Glutamatergic neuron (in vitro differentiated cells): ENCODE data around the gene PTPRJ. TPM values are rescaled to one million over a fixed set of nuclear protein-coding genes. Genes with fewer than 3 reads are reported as not detected.

ENCODE experiments used
- DNase-seq: peaks from one replicate; pipeline ENCODE4 v3.0.0; 2022
- H3K27ac Mint-ChIP-seq: one replicate; pipeline ENCODE4 v1.8.0; 2020; ENCODE audit warnings: mild to moderate bottlenecking, mixed read lengths, inconsistent platforms; ENCODE audit not compliant: unreplicated experiment
- H3K27me3 Mint-ChIP-seq: one replicate; pipeline ENCODE4 v1.8.0; 2020; ENCODE audit warnings: mild to moderate bottlenecking, moderate library complexity, mixed read lengths, inconsistent platforms; ENCODE audit not compliant: unreplicated experiment
- H3K36me3 Mint-ChIP-seq: one replicate; pipeline ENCODE4 v1.8.0; 2020; ENCODE audit warnings: mild to moderate bottlenecking, mixed read lengths, inconsistent platforms; ENCODE audit not compliant: unreplicated experiment
- H3K4me1 Mint-ChIP-seq: one replicate; pipeline ENCODE4 v1.8.0; 2020; ENCODE audit warnings: mild to moderate bottlenecking, low read depth, mixed read lengths, inconsistent platforms; ENCODE audit not compliant: unreplicated experiment
- H3K4me3 Mint-ChIP-seq: one replicate; pipeline ENCODE4 v1.8.0; 2020; ENCODE audit warnings: mild to moderate bottlenecking, mixed read lengths, inconsistent platforms; ENCODE audit not compliant: unreplicated experiment
- H3K9me3 Mint-ChIP-seq: one replicate; pipeline ENCODE4 v1.8.0; 2020; ENCODE audit warnings: mild to moderate bottlenecking, moderate library complexity, mixed read lengths, inconsistent platforms; ENCODE audit not compliant: unreplicated experiment
- total RNA-seq: library from RNA; stranded (reverse); fragmentation: NEBNext Ultra II Directional; extraction: Animal tissue kit (Norgen Biotek cat#: 25700); gene quantifications from one replicate; pipeline ENCODE4 v1.2.1, GENCODE V29; 2021; ENCODE audit not compliant: unreplicated experiment
- TF ChIP-seq, protein P1 (sequence below): fragments of 200-600 bp; sonication (generic); IDR thresholded peaks from one replicate; pipeline ENCODE4 v1.5.0; 2021; ENCODE audit not compliant: partially characterized antibody, unreplicated experiment

The PTPRJ gene
- total RNA-seq, 1 donor from 2014 or later, result 2.4 TPM

DNA sequence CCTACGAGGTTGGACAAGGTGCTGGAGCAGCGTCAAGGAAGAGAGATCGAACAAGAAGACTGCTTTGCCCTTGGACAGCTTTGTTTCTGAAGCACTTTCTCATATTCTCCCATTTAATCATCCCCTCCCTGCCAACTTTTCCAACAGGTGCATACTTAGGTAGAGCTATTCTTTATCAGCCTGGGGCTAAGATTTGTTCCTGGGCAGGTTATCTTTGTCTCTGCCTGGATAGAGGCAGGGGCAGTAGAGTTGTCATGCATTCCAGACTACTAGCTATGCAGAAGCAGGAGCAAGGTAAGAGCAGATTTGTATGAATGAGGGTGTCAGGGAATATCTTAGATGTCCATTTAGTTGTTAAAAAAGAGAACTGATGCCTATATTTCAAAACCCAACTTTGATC is 82.3 kb downstream of the PTPRJ start:
- no peak overlapping the region for H3K27ac Mint-ChIP-seq

DNA sequence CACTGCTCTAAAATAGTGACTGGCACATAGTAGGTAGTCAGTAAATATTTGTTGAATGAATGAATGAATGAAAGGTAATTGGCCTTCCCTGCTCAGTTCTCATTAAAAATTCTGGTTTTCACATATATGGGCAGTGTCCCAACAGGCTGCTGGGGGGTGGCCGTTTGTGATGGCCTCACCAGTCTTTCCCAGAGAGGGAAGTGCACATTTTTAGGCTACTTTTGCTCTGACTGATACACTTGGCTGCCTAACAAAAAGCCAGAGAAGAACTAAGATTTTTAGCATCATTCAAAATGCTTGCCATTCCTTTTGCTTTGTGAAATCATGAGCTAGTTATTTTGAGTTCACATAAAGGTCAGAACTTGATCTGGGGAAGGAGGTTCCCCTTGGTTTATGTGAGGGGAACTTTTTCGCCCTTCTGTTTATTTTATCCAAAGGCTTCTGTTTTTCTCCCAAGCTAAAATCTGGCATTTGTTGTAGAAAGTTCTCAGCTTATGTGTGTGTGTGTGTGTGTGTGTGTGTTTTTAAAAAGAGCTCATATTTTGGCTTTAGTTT is 83.1 kb downstream of the PTPRJ start:
- peaks cover under 1% of the 10 kb centered on the region for H3K9me3 Mint-ChIP-seq
- peaks cover 2% of the 10 kb centered on the region for H3K27me3 Mint-ChIP-seq
- H3K27ac Mint-ChIP-seq, result no peak overlapping the region
- no peak for DNase-seq
- TF ChIP-seq, protein P1, sequence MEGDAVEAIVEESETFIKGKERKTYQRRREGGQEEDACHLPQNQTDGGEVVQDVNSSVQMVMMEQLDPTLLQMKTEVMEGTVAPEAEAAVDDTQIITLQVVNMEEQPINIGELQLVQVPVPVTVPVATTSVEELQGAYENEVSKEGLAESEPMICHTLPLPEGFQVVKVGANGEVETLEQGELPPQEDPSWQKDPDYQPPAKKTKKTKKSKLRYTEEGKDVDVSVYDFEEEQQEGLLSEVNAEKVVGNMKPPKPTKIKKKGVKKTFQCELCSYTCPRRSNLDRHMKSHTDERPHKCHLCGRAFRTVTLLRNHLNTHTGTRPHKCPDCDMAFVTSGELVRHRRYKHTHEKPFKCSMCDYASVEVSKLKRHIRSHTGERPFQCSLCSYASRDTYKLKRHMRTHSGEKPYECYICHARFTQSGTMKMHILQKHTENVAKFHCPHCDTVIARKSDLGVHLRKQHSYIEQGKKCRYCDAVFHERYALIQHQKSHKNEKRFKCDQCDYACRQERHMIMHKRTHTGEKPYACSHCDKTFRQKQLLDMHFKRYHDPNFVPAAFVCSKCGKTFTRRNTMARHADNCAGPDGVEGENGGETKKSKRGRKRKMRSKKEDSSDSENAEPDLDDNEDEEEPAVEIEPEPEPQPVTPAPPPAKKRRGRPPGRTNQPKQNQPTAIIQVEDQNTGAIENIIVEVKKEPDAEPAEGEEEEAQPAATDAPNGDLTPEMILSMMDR, result no peak
- no peaks in the 10 kb centered on the region for H3K4me1 Mint-ChIP-seq
- no peak overlapping the region for H3K4me3 Mint-ChIP-seq
- H3K36me3 Mint-ChIP-seq, result no peaks in the 10 kb centered on the region

More for the DNA sequence above, 82.3 kb downstream of the PTPRJ start:
- no peak overlapping the region for H3K4me3 Mint-ChIP-seq
- H3K36me3 Mint-ChIP-seq, result no peaks in the 10 kb centered on the region
- H3K9me3 Mint-ChIP-seq, result peaks cover 2% of the 10 kb centered on the region
- no peaks in the 10 kb centered on the region for H3K4me1 Mint-ChIP-seq
- peaks cover 2% of the 10 kb centered on the region for H3K27me3 Mint-ChIP-seq
- no peak for DNase-seq
- TF ChIP-seq, protein P1, result no peak

DNA sequence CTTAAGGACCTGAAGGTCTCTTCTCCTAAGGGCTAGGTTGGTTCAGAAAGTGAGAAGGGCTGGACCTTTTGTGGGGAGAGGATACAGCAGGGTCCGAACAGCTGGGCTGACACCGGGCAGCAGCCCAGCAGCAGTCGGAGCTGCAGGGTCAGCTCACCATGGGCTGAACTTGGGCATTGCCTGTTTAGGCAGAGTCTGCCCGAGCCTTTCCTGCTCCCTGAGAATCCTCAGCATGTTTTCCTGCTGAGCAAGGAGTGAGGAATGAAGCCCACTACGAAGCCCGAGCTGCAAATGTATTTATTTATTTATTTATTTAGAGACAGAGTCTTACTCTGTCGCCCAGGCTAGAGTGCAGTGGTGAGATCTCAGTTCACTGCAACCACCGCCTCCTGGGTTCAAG is 83.9 kb downstream of the PTPRJ start:
- H3K9me3 Mint-ChIP-seq, result no peaks in the 10 kb centered on the region
- TF ChIP-seq, protein P1, result no peak
- no peak for DNase-seq
- H3K27me3 Mint-ChIP-seq, result peaks cover 2% of the 10 kb centered on the region
- no peaks in the 10 kb centered on the region for H3K4me1 Mint-ChIP-seq
- H3K27ac Mint-ChIP-seq, result no peak overlapping the region
- H3K4me3 Mint-ChIP-seq, result no peak overlapping the region
- H3K36me3 Mint-ChIP-seq, result no peaks in the 10 kb centered on the region

DNA sequence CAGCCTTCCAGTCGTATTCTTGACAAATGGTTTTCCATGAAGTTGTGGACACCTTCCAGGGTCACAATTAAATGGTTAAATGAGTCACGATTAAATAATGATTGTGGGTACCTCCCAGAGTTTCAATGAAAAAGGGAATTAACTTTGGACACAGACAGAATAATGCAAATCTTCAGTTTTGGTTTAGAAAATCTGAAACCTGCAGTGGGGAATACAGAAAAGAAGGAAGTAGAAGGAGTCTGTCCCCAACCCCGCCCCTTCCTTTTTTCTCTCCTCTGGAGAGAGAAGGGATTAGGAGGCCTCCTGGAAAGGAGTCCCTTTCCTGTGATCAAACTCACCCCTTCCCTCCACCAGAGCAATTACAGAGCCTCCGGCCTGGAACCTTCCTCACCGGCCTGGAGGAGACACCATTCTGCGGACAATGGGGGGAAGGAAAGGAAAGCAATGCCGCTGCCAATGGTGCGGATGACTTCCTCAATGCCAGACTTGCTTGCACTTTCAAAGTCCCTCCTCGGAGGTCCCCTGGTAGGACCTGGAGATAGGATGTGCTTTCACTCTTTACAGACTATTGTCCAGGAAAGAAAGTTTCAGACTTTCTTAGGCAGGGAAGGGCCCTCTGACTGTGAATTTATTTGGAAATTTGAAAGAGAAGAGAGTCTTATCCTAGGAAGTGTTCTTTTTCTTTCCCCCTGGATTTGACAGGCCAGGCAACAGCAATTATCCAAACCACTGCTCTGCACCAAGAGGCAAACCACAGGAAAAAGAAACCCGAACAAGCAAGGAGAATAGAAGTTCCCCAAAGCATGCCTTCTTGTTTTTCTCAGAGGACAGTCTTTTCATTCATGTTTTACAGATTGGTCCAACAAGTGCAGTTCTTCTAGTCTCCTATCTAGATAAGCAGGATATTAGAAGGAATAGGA is 86.8 kb downstream of the PTPRJ start:
- no peak overlapping the region for H3K27ac Mint-ChIP-seq
- no peak overlapping the region for H3K4me3 Mint-ChIP-seq
- no peaks in the 10 kb centered on the region for H3K9me3 Mint-ChIP-seq
- peaks cover 2% of the 10 kb centered on the region for H3K27me3 Mint-ChIP-seq
- H3K36me3 Mint-ChIP-seq, result no peaks in the 10 kb centered on the region
- TF ChIP-seq, protein P1, result no peak
- DNase-seq, result no peak
- H3K4me1 Mint-ChIP-seq, result no peaks in the 10 kb centered on the region
